Thymus (tissue), 14 donors: Measurements from ENCODE around the gene TUSC7. TPM values are rescaled to one million over a fixed set of nuclear protein-coding genes. Genes with fewer than 3 reads are reported as not detected.

Experiments used
- DNase-seq, 9 donors: peaks; one replicate each; pipeline ENCODE4 v3.0.0-alpha.2; 2013; ENCODE audit warnings: low spot score in 9 of 9, low read depth in 6 of 9, missing footprints in 1 of 9
- H3K27ac ChIP-seq, 2 donors: one replicate each; pipeline ENCODE4 v1.5.1; 2013; ENCODE audit warnings: control low read depth in 1 of 2, low read depth in 1 of 2, low read length in 1 of 2, mild to moderate bottlenecking in 1 of 2, moderate library complexity in 1 of 2
- H3K27me3 ChIP-seq, 2 donors: one replicate each; pipeline ENCODE4 v1.5.1; 2013; ENCODE audit warnings: low read length in 1 of 2; ENCODE audit not compliant: control insufficient read depth in 2 of 2, insufficient read depth in 1 of 2
- H3K36me3 ChIP-seq, 2 donors: one replicate each; pipeline ENCODE4 v1.5.1; 2013; ENCODE audit warnings: low read length in 1 of 2, mild to moderate bottlenecking in 1 of 2, moderate library complexity in 1 of 2; ENCODE audit not compliant: control insufficient read depth in 2 of 2, insufficient read depth in 2 of 2
- H3K4me1 ChIP-seq, 2 donors: one replicate each; pipeline ENCODE4 v1.5.1; 2013; ENCODE audit warnings: low read length in 2 of 2; ENCODE audit not compliant: control insufficient read depth in 2 of 2, insufficient read depth in 2 of 2
- H3K4me3 ChIP-seq, 2 donors: one replicate each; pipeline ENCODE4 v1.5.1; 2013; ENCODE audit warnings: low read length in 2 of 2, control low read depth in 1 of 2, mild to moderate bottlenecking in 1 of 2
- H3K9me3 ChIP-seq, 2 donors: one replicate each; pipeline ENCODE4 v1.5.1; 2013; ENCODE audit warnings: low read length in 1 of 2, mild to moderate bottlenecking in 1 of 2; ENCODE audit not compliant: control insufficient read depth in 2 of 2, insufficient read depth in 1 of 2
- WGBS: extraction: QIAGEN DNeasy Blood & Tissue Kit; methylation state at CpG from one replicate; pipeline ENCODE4 v1.1.7; 2013; 5-methylcytosine and 5-hydroxymethylcytosine counted together
- long read RNA-seq, 10 donors: transcript quantifications; one replicate each; lab custom pipeline, GENCODE V29; 2026
- polyA plus RNA-seq: library from polyadenylated mRNA; stranded (reverse); fragments of 200-250 nt; gene quantifications from one replicate; pipeline ENCODE4 v1.2.3, GENCODE V29; 2013
- total RNA-seq: library from RNA; stranded (reverse); fragments of 120-200 nt; gene quantifications from one replicate; pipeline ENCODE4 v1.2.4, GENCODE V29; 2013
- donor health status: healthy.

The TUSC7 gene
- total RNA-seq: not detected
- not detected for polyA plus RNA-seq
- long read RNA-seq, donor 1: 0 reads
- long read RNA-seq, donor 2: 0 reads
- long read RNA-seq, donor 3: 0 reads
- long read RNA-seq, donor 4: 0 reads
- long read RNA-seq, donor 5: 0 reads
- long read RNA-seq, donor 6: 0 reads
- long read RNA-seq, donor 7: 0 reads
- long read RNA-seq, donor 8: 0 reads
- long read RNA-seq, donor 9: 0 reads
- long read RNA-seq, donor 10: 0 reads

GRCh38 chr3:116709479-116709878 lies at the start of gene TUSC7:
Gene TUSC7 (plus strand): TSS chr3:116709779.
- H3K4me3 ChIP-seq: no peak within 1 kb of the TSS
- H3K4me1 ChIP-seq: no peaks in the 10 kb centered on the region
- no peaks in the 10 kb centered on the region for H3K36me3 ChIP-seq
- 92% methylated on average over 4 of the region's 4 CpGs for WGBS
- no peaks in the 10 kb centered on the region for H3K27me3 ChIP-seq
- H3K27ac ChIP-seq: no peak within 1 kb of the TSS
- DNase-seq: no peak
- H3K9me3 ChIP-seq: no peaks in the 10 kb centered on the region

GRCh38 chr3:116661196-116661595 lies 48.4 kb upstream of the TUSC7 start:
- Histone ChIP-seq H3K27ac (no peak overlapping the region), H3K27me3 (no peaks in the 10 kb centered on the region), H3K36me3 (no peaks in the 10 kb centered on the region), H3K4me3 (no peak overlapping the region), H3K4me1 (no peaks in the 10 kb centered on the region), H3K9me3 (no peaks in the 10 kb centered on the region)
- WGBS: 94% methylated on average over 1 of the region's 1 CpG
- no peak for DNase-seq

GRCh38 chr3:116663161-116664110 lies 46.1 kb upstream of the TUSC7 start:
- WGBS: 55% methylated on average over 8 of the region's 8 CpGs
- no peak for DNase-seq
- no peaks in the 10 kb centered on the region for H3K9me3 ChIP-seq

GRCh38 chr3:116667324-116667723 lies 42.3 kb upstream of the TUSC7 start:
- H3K9me3 ChIP-seq: no peaks in the 10 kb centered on the region

More at GRCh38 chr3:116663161-116664110, 46.1 kb upstream of the TUSC7 start:
- H3K4me3 ChIP-seq: no peak overlapping the region
- H3K36me3 ChIP-seq: no peaks in the 10 kb centered on the region
- no peak overlapping the region for H3K27ac ChIP-seq
- H3K27me3 ChIP-seq: no peaks in the 10 kb centered on the region
- H3K4me1 ChIP-seq: no peaks in the 10 kb centered on the region

GRCh38 chr3:116667791-116668190 lies 41.8 kb upstream of the TUSC7 start:
- H3K9me3 ChIP-seq: no peaks in the 10 kb centered on the region
- no peaks in the 10 kb centered on the region for H3K27me3 ChIP-seq
- no peak overlapping the region for H3K4me3 ChIP-seq
- no peak for DNase-seq
- no peaks in the 10 kb centered on the region for H3K36me3 ChIP-seq
- no peaks in the 10 kb centered on the region for H3K4me1 ChIP-seq
- no peak overlapping the region for H3K27ac ChIP-seq
- 95% methylated on average over 1 of the region's 1 CpG for WGBS

More at GRCh38 chr3:116667324-116667723, 42.3 kb upstream of the TUSC7 start:
- Histone ChIP-seq H3K36me3 (no peaks in the 10 kb centered on the region), H3K4me1 (no peaks in the 10 kb centered on the region), H3K4me3 (no peak overlapping the region), H3K27ac (no peak overlapping the region), H3K27me3 (no peaks in the 10 kb centered on the region)
- no peak for DNase-seq

- H3K4me1 ChIP-seq: no peaks in the 10 kb centered on the region
- no peaks in the 10 kb centered on the region for H3K27me3 ChIP-seq
- no peak overlapping the region for H3K27ac ChIP-seq
- H3K9me3 ChIP-seq: no peaks in the 10 kb centered on the region
- no peak overlapping the region for H3K4me3 ChIP-seq
- WGBS: 85% methylated on average over 3 of the region's 3 CpGs
- no peaks in the 10 kb centered on the region for H3K36me3 ChIP-seq
- DNase-seq: no peak
Observed at GRCh38 chr3:116669576-116669975, 40.0 kb upstream of the TUSC7 start.

- Histone ChIP-seq H3K27ac (no peak overlapping the region), H3K27me3 (no peaks in the 10 kb centered on the region), H3K4me3 (no peak overlapping the region), H3K36me3 (no peaks in the 10 kb centered on the region), H3K4me1 (no peaks in the 10 kb centered on the region), H3K9me3 (no peaks in the 10 kb centered on the region)
- DNase-seq: no peak
- WGBS: 83% methylated on average over 1 of the region's 1 CpG
Observed at GRCh38 chr3:116671151-116671550, 38.4 kb upstream of the TUSC7 start.

GRCh38 chr3:116678853-116679252 lies 30.7 kb upstream of the TUSC7 start:
- Histone ChIP-seq H3K9me3 (peaks cover 0 to 3% of the 10 kb centered on the region in 2 donors), H3K36me3 (no peaks in the 10 kb centered on the region), H3K27ac (no peak overlapping the region), H3K4me3 (no peak overlapping the region), H3K27me3 (no peaks in the 10 kb centered on the region), H3K4me1 (no peaks in the 10 kb centered on the region)
- DNase-seq: no peak
- WGBS: 76% methylated on average over 13 of the region's 13 CpGs

- no peaks in the 10 kb centered on the region for H3K4me1 ChIP-seq
- no peaks in the 10 kb centered on the region for H3K27me3 ChIP-seq
- no peak overlapping the region for H3K4me3 ChIP-seq
- WGBS: 82% methylated on average over 2 of the region's 2 CpGs
- no peaks in the 10 kb centered on the region for H3K9me3 ChIP-seq
- DNase-seq: no peak
- no peaks in the 10 kb centered on the region for H3K36me3 ChIP-seq
- H3K27ac ChIP-seq: no peak overlapping the region
Observed at GRCh38 chr3:116691041-116691440, 18.5 kb upstream of the TUSC7 start.
